Stimulated activated naive CD4-positive, alpha-beta T cell treated with Interleukin-2 at 50 U/mL for 16 hours (primary cell): ENCODE measurements around the gene ODAD4.

Experiments
- DNase-seq: peaks from one replicate; lab custom pipeline; 2025; lab: John Stamatoyannopoulos, UW

The ODAD4 gene

GRCh38 chr17:41930009-41930832, at the start of gene ODAD4:
Gene ODAD4 (plus strand): TSS chr17:41930617. CDS start chr17:41930724, 107 bp downstream.
- DNase-seq: peak; percentile 96

- no peak for DNase-seq
Observed at GRCh38 chr17:41882756-41883155, 47.7 kb upstream of the ODAD4 start.

- no peak for DNase-seq
Observed at GRCh38 chr17:41885733-41886132, 44.7 kb upstream of the ODAD4 start.

- no peak for DNase-seq
Observed at GRCh38 chr17:41888332-41888965, 42.0 kb upstream of the ODAD4 start.

- DNase-seq: no peak
Observed at GRCh38 chr17:41891135-41892020, 39.0 kb upstream of the ODAD4 start.

- DNase-seq: no peak
Observed at GRCh38 chr17:41892021-41892376, 38.4 kb upstream of the ODAD4 start.

GRCh38 chr17:41893384-41893783, 37.0 kb upstream of the ODAD4 start:
- DNase-seq: no peak

- no peak for DNase-seq
Observed at GRCh38 chr17:41894791-41895331, 35.6 kb upstream of the ODAD4 start.

- no peak for DNase-seq
Observed at GRCh38 chr17:41895617-41896016, 34.8 kb upstream of the ODAD4 start.

- DNase-seq: no peak
Observed at GRCh38 chr17:41896726-41897125, 33.7 kb upstream of the ODAD4 start.

GRCh38 chr17:41901646-41902045, 28.8 kb upstream of the ODAD4 start:
- DNase-seq: no peak

- no peak for DNase-seq
Observed at GRCh38 chr17:41904242-41904841, 26.1 kb upstream of the ODAD4 start.

GRCh38 chr17:41905172-41905571, 25.2 kb upstream of the ODAD4 start:
- no peak for DNase-seq

GRCh38 chr17:41906465-41907184, 23.8 kb upstream of the ODAD4 start:
- no peak for DNase-seq

- no peak for DNase-seq
Observed at GRCh38 chr17:41907185-41907556, 23.2 kb upstream of the ODAD4 start.

GRCh38 chr17:41907633-41908539, 22.5 kb upstream of the ODAD4 start:
- no peak for DNase-seq

GRCh38 chr17:41909088-41909487, 21.3 kb upstream of the ODAD4 start:
- no peak for DNase-seq

GRCh38 chr17:41910701-41911391, 19.6 kb upstream of the ODAD4 start:
- DNase-seq: no peak

- DNase-seq: no peak
Observed at GRCh38 chr17:41912925-41913324, 17.5 kb upstream of the ODAD4 start.

- no peak for DNase-seq
Observed at GRCh38 chr17:41913798-41914197, 16.6 kb upstream of the ODAD4 start.
